ENCODE data around the gene PRR36. TPM values are rescaled to one million over a fixed set of nuclear protein-coding genes. Genes with fewer than 3 reads are reported as not detected.

The PRR36 gene
- total and polyA plus RNA-seq, 7 donors: under 0.01 to 0.23 TPM; not detected in 5

GRCh38 chr19:7863157-7863970 lies 10.8 kb downstream of the PRR36 start:
- no peak overlapping the region for H3K27ac ChIP-seq
- 25 to 45% methylated on average over 83 of the region's 83 CpGs for WGBS, 2 donors
- H3K9me3 ChIP-seq: no peaks in the 10 kb centered on the region
- peaks cover 0 to 22% (median 17%) of the 10 kb centered on the region in 4 donors for H3K4me1 ChIP-seq
- DNase-seq: no peak
- peaks cover 25 to 96% (median 74%) of the 10 kb centered on the region in 3 donors for H3K27me3 ChIP-seq
- H3K4me3 ChIP-seq: peak overlapping the region in 1 of 4 donors; percentile 32
- no peak for TF ChIP-seq CTCF (IDR thresholded peaks at IDR 0.05)
- no peak for TF ChIP-seq POLR2A (IDR thresholded peaks at IDR 0.05)
- TF ChIP-seq EP300 (IDR thresholded peaks at IDR 0.05): no peak
- TF ChIP-seq POLR2AphosphoS5 (IDR thresholded peaks at IDR 0.05): no peak
- intact Hi-C loops (cut with DNase I): no loop called here
- peaks cover 0 to 18% (median 0%) of the 10 kb centered on the region in 4 donors for H3K36me3 ChIP-seq

- Histone ChIP-seq H3K4me1 (peaks cover 0 to 20% (median 15%) of the 10 kb centered on the region in 4 donors), H3K27ac (no peak overlapping the region), H3K9me3 (no peaks in the 10 kb centered on the region), H3K4me3 (peak overlapping the region in 3 of 4 donors; percentile 0 to 32 (median 31)), H3K27me3 (peaks cover 19 to 96% (median 71%) of the 10 kb centered on the region in 3 donors), H3K36me3 (peaks cover 0 to 23% (median 0%) of the 10 kb centered on the region in 4 donors)
- WGBS, 2 donors: 3% methylated on average over 67 of the region's 67 CpGs
- intact Hi-C loops (cut with DNase I): no loop called here
- TF ChIP-seq POLR2AphosphoS5 (IDR thresholded peaks at IDR 0.05): no peak
- TF ChIP-seq EP300 (IDR thresholded peaks at IDR 0.05): no peak
- TF ChIP-seq POLR2A (IDR thresholded peaks at IDR 0.05): no peak
- TF ChIP-seq CTCF (IDR thresholded peaks at IDR 0.05): no peak
- DNase-seq: no peak
Observed at GRCh38 chr19:7862413-7862951, 11.7 kb downstream of the PRR36 start.

GRCh38 chr19:7861619-7862412 lies 12.4 kb downstream of the PRR36 start:
- intact Hi-C loops (cut with DNase I): no loop called here
- Histone ChIP-seq H3K4me1 (peaks cover 0 to 20% (median 15%) of the 10 kb centered on the region in 4 donors), H3K9me3 (no peaks in the 10 kb centered on the region), H3K4me3 (peak overlapping the region in 3 of 4 donors; percentile 0 to 32 (median 31)), H3K27me3 (peaks cover 19 to 96% (median 68%) of the 10 kb centered on the region in 3 donors), H3K27ac (no peak overlapping the region), H3K36me3 (peaks cover 0 to 23% (median 0%) of the 10 kb centered on the region in 4 donors)
- no peak for DNase-seq
- no peak for TF ChIP-seq POLR2AphosphoS5 (IDR thresholded peaks at IDR 0.05)
- no peak for TF ChIP-seq CTCF (IDR thresholded peaks at IDR 0.05)
- TF ChIP-seq EP300 (IDR thresholded peaks at IDR 0.05): no peak
- no peak for TF ChIP-seq POLR2A (IDR thresholded peaks at IDR 0.05)
- 20 to 22% methylated on average over 63 of the region's 63 CpGs for WGBS, 2 donors

GRCh38 chr19:7860714-7861618 lies 13.2 kb downstream of the PRR36 start:
- peaks cover 0 to 31% (median 0%) of the 10 kb centered on the region in 4 donors for H3K36me3 ChIP-seq
- no peak overlapping the region for H3K4me3 ChIP-seq
- peaks cover 19 to 96% (median 70%) of the 10 kb centered on the region in 3 donors for H3K27me3 ChIP-seq
- intact Hi-C loops (cut with DNase I): no loop called here
- no peak for DNase-seq
- peaks cover 0 to 20% (median 15%) of the 10 kb centered on the region in 4 donors for H3K4me1 ChIP-seq
- no peaks in the 10 kb centered on the region for H3K9me3 ChIP-seq
- TF ChIP-seq CTCF (IDR thresholded peaks at IDR 0.05) (no peak), POLR2AphosphoS5 (IDR thresholded peaks at IDR 0.05) (no peak), EP300 (IDR thresholded peaks at IDR 0.05) (no peak), POLR2A (IDR thresholded peaks at IDR 0.05) (no peak)
- H3K27ac ChIP-seq: no peak overlapping the region
- WGBS, 2 donors: 83 to 85% methylated on average over 14 of the region's 14 CpGs

Data from sigmoid colon (tissue), 7 donors.